Measurements from ENCODE around the gene OXSM.

GRCh38 chr3:25782938-25783660 lies 6.8 kb upstream of the OXSM start, which contains the start of gene NGLY1:
- TF ChIP-seq TCF7 (IDR thresholded peaks at IDR 0.05; ENCODE audit: borderline replicate concordance) (no peak), CHD2 (IDR thresholded peaks at IDR 0.05; ENCODE audit: borderline replicate concordance, low read depth, low read length) (0 out of 2 replicates have a peak, but pooled peaks have one; percentile 28), E2F4 (IDR thresholded peaks at IDR 0.05; ENCODE audit: low read depth, low read length) (no peak), SREBF1 (IDR thresholded peaks at IDR 0.05; ENCODE audit: low read length) (no peak), CTCF (IDR thresholded peaks at IDR 0.05 in 2 of 3, conservative IDR thresholded peaks at IDR 0.05 in 1 of 3; ENCODE audit: control insufficient read depth in 2 of 3, extremely low read depth in 1 of 3, insufficient read depth in 1 of 3, low read depth in 3 of 3, low read length in 3 of 3) (no peak), ELK1 (IDR thresholded peaks at IDR 0.05; ENCODE audit: low read depth, low read length) (no peak), POLR2A (IDR thresholded peaks at IDR 0.05; ENCODE audit: low read depth, low read length) (peak; percentile 91), EP300 (IDR thresholded peaks at IDR 0.05; ENCODE audit: borderline replicate concordance in 1 of 2, control insufficient read depth in 1 of 2, low read depth in 2 of 2, low read length in 2 of 2) (no peak), RBBP5 (conservative IDR thresholded peaks at IDR 0.05) (no peak), BHLHE40 (IDR thresholded peaks at IDR 0.05; ENCODE audit: borderline replicate concordance in 1 of 2, low read depth in 2 of 2, low read length in 1 of 2) (peak; percentile 63 to 79; a peak in 3 of 4 replicates), MAX (IDR thresholded peaks at IDR 0.05; ENCODE audit: low read depth, low read length) (peak; percentile 40; the same call in 1 of the 2 replicates)
